ENCODE data around the gene MXRA8. TPM values are rescaled to one million over a fixed set of nuclear protein-coding genes. Genes with fewer than 3 reads are reported as not detected.

MXRA8 gene
- total RNA-seq, 1 experiment from 2014 or later: 192 TPM

DNA sequence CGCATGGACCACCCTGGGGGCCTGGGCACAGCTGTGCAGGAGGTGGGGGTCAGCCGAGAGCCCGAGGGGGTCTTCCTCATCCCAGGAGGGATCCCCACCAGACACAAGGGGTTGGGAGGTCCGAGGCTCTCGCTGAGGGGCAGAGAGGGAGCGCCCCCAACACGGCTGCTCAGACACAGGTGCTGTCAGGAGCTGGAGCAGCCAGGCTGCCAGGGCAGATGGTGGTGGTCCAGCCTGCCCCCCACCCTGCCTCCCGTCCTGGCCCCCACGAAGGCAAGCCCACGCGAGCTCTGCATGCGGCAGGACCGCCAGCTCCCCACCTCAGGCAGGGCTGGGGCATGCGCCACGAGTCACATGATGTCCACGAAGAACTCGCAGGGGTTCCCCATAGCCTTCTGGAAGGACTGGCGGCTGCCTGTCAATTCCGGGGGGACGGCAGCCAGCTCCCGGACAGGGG is 22.5 kb downstream of the MXRA8 start:
- H3K27me3 ChIP-seq (replicated peaks): no peaks in the 10 kb centered on the region
- H3K4me1 ChIP-seq (replicated peaks): peaks cover 8% of the 10 kb centered on the region
- H3K9me3 ChIP-seq (replicated peaks): no peaks in the 10 kb centered on the region
- DNase-seq (ENCODE audit: low read depth in 1 of 2, low spot score in 2 of 2): no peak
- H3K4me3 ChIP-seq: no peak overlapping the region
- H3K27ac ChIP-seq: no peak overlapping the region
- peaks cover 56% of the 10 kb centered on the region for H3K36me3 ChIP-seq

DNA sequence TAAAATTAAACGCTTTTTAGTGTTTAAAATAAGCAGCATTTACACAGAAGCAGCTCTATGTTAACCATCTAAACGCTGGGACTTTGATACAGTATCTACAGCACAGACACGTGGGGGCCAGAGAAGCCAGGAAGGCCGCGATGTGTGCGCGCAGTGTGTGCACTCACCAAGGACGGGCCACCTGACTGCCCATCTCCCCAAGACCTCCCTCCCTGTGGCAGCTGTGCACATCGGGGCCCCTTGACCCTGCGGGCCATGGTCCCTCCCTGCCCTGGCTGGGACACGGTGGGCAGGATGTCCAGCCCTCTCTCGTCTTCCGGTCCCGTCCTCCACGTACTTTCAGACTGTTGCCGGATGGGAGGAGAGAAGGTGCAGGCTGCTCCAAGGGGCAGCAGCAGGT is 23.1 kb downstream of the MXRA8 start:
- no peaks in the 10 kb centered on the region for H3K27me3 ChIP-seq (replicated peaks)
- no peak overlapping the region for H3K4me3 ChIP-seq
- no peak overlapping the region for H3K27ac ChIP-seq
- DNase-seq (ENCODE audit: low read depth in 1 of 2, low spot score in 2 of 2): no peak
- H3K4me1 ChIP-seq (replicated peaks): peaks cover 12% of the 10 kb centered on the region
- H3K9me3 ChIP-seq (replicated peaks): no peaks in the 10 kb centered on the region; the same call in 1 of the 2 replicates
- peaks cover 50% of the 10 kb centered on the region for H3K36me3 ChIP-seq

DNA sequence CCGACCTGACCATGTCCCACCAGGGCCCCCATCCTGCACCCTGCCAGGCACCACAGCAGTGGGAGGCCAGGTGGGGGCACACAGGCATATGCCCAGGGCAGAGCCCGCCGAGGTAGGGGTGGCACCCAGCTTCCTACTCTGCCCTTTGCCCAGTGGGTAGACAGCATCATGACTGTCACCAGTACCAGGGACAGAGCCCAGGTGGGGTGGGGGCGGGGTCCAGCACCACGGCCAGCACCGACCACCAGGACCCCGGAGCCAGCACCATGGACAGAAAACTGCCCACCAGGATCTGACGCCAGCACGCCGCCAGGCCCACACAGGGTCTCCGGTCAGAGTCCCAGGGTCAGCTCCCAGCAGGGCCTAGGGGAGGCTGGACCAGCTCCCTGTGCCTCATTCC is 23.5 kb downstream of the MXRA8 start:
- Histone ChIP-seq H3K27me3 (replicated peaks) (no peaks in the 10 kb centered on the region), H3K36me3 (peaks cover 47% of the 10 kb centered on the region), H3K9me3 (replicated peaks) (peaks cover 3% of the 10 kb centered on the region), H3K27ac (no peak overlapping the region), H3K4me3 (no peak overlapping the region), H3K4me1 (replicated peaks) (peaks cover 12% of the 10 kb centered on the region)
- DNase-seq (ENCODE audit: low read depth in 1 of 2, low spot score in 2 of 2): no peak

DNA sequence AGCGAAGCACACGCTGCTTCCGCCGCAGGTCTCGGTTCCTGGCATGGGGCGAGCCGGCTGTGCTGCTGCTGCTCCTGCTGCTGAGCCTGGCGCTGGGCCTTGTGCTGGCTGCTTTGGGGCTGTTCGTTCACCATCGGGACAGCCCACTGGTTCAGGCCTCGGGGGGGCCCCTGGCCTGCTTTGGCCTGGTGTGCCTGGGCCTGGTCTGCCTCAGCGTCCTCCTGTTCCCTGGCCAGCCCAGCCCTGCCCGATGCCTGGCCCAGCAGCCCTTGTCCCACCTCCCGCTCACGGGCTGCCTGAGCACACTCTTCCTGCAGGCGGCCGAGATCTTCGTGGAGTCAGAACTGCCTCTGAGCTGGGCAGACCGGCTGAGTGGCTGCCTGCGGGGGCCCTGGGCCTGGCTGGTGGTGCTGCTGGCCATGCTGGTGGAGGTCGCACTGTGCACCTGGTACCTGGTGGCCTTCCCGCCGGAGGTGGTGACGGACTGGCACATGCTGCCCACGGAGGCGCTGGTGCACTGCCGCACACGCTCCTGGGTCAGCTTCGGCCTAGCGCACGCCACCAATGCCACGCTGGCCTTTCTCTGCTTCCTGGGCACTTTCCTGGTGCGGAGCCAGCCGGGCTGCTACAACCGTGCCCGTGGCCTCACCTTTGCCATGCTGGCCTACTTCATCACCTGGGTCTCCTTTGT is 24.7 kb downstream of the MXRA8 start:
- peaks cover 3% of the 10 kb centered on the region for H3K9me3 ChIP-seq (replicated peaks)
- no peak overlapping the region for H3K4me3 ChIP-seq
- H3K36me3 ChIP-seq: peaks cover 46% of the 10 kb centered on the region
- H3K4me1 ChIP-seq (replicated peaks): peaks cover 12% of the 10 kb centered on the region
- H3K27me3 ChIP-seq (replicated peaks): no peaks in the 10 kb centered on the region
- DNase-seq (ENCODE audit: low read depth in 1 of 2, low spot score in 2 of 2): no peak
- H3K27ac ChIP-seq: no peak overlapping the region

DNA sequence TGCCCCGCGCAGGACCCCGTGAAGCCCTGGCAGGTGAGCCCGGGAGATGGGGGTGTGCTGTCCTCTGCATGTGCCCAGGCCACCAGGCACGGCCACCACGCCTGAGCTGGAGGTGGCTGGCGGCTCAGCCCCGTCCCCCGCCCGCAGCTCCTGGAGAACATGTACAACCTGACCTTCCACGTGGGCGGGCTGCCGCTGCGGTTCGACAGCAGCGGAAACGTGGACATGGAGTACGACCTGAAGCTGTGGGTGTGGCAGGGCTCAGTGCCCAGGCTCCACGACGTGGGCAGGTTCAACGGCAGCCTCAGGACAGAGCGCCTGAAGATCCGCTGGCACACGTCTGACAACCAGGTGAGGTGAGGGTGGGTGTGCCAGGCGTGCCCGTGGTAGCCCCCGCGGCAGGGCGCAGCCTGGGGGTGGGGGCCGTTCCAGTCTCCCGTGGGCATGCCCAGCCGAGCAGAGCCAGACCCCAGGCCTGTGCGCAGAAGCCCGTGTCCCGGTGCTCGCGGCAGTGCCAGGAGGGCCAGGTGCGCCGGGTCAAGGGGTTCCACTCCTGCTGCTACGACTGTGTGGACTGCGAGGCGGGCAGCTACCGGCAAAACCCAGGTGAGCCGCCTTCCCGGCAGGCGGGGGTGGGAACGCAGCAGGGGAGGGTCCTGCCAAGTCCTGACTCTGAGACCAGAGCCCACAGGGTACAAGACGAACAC is 25.4 kb downstream of the MXRA8 start:
- no peaks in the 10 kb centered on the region for H3K27me3 ChIP-seq (replicated peaks)
- H3K27ac ChIP-seq: no peak overlapping the region
- no peak for DNase-seq (ENCODE audit: low read depth in 1 of 2, low spot score in 2 of 2)
- peaks cover 12% of the 10 kb centered on the region for H3K4me1 ChIP-seq (replicated peaks)
- peaks cover 47% of the 10 kb centered on the region for H3K36me3 ChIP-seq
- H3K4me3 ChIP-seq: no peak overlapping the region
- peaks cover 3% of the 10 kb centered on the region for H3K9me3 ChIP-seq (replicated peaks)

DNA sequence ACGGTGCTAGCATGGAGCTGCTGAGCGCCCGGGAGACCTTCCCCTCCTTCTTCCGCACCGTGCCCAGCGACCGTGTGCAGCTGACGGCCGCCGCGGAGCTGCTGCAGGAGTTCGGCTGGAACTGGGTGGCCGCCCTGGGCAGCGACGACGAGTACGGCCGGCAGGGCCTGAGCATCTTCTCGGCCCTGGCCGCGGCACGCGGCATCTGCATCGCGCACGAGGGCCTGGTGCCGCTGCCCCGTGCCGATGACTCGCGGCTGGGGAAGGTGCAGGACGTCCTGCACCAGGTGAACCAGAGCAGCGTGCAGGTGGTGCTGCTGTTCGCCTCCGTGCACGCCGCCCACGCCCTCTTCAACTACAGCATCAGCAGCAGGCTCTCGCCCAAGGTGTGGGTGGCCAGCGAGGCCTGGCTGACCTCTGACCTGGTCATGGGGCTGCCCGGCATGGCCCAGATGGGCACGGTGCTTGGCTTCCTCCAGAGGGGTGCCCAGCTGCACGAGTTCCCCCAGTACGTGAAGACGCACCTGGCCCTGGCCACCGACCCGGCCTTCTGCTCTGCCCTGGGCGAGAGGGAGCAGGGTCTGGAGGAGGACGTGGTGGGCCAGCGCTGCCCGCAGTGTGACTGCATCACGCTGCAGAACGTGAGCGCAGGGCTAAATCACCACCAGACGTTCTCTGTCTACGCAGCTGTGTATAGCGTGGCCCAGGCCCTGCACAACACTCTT is 26.2 kb downstream of the MXRA8 start:
- no peak for DNase-seq (ENCODE audit: low read depth in 1 of 2, low spot score in 2 of 2)
- Histone ChIP-seq H3K36me3 (peaks cover 48% of the 10 kb centered on the region), H3K9me3 (replicated peaks) (peaks cover 3% of the 10 kb centered on the region), H3K27ac (no peak overlapping the region), H3K4me1 (replicated peaks) (peaks cover 12% of the 10 kb centered on the region), H3K4me3 (no peak overlapping the region), H3K27me3 (replicated peaks) (no peaks in the 10 kb centered on the region)

DNA sequence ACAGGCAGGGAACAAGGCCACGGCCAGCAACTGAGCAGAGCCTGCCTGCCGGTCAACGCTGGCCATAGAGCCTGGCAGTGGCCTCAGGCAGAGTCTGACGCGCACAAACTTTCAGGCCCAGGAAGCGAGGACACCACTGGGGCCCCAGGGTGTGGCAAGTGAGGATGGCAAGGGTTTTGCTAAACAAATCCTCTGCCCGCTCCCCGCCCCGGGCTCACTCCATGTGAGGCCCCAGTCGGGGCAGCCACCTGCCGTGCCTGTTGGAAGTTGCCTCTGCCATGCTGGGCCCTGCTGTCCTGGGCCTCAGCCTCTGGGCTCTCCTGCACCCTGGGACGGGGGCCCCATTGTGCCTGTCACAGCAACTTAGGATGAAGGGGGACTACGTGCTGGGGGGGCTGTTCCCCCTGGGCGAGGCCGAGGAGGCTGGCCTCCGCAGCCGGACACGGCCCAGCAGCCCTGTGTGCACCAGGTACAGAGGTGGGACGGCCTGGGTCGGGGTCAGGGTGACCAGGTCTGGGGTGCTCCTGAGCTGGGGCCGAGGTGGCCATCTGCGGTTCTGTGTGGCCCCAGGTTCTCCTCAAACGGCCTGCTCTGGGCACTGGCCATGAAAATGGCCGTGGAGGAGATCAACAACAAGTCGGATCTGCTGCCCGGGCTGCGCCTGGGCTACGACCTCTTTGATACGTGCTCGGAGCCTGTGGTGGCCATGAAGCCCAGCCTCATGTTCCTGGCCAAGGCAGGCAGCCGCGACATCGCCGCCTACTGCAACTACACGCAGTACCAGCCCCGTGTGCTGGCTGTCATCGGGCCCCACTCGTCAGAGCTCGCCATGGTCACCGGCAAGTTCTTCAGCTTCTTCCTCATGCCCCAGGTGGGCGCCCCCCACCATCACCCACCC is 27.0 kb downstream of the MXRA8 start, which contains the start of gene TAS1R3:
TAS1R3 (plus strand) TSS at position 213 of the 898 bp plus-strand sequence; CDS start at position 279, 66 bp downstream.
- Histone ChIP-seq H3K9me3 (replicated peaks) (peaks cover 3% of the 10 kb centered on the region), H3K27me3 (replicated peaks) (no peaks in the 10 kb centered on the region), H3K27ac (no peak within 1 kb of the TSS), H3K4me3 (no peak within 1 kb of the TSS), H3K4me1 (replicated peaks) (peaks cover 12% of the 10 kb centered on the region), H3K36me3 (peaks cover 46% of the 10 kb centered on the region)
- no peak for DNase-seq (ENCODE audit: low read depth in 1 of 2, low spot score in 2 of 2)

DNA sequence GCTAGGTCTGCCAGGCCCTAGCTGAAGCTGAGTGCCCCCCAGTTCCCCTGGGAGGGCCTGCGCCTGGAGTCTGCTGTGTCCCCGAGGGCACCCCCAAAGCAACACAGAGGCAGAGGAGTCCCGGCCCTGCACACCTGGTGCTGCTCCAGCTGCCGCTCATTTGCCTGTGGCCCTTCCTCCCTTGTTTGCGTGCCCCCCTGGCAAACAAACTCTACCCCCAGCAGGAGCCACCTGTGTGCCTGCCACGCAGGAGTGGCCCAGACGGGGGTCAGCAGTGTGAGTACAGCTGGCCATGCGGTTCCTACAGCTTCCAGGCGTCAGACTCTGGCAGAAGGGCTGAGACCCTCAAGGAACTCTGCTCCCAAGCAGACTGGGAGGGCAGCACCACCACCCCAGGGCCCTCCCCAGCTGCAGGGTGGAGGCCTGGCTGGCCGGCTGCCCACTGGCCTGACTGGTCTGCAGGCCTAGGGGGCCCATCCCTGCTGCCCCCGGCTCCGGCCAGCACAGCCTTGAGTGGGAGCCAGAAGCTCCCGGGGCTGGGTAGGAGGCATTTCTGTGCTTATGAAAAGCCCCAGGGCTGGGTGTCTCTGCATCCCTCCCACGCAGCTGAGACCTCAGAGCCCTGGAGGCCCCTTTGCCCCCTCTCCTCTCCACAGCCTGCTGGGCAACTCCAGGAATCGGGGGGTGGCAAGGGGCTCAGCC is 27.8 kb downstream of the MXRA8 start:
- Histone ChIP-seq H3K27ac (no peak overlapping the region), H3K4me3 (no peak overlapping the region), H3K36me3 (peaks cover 46% of the 10 kb centered on the region), H3K27me3 (replicated peaks) (no peaks in the 10 kb centered on the region), H3K9me3 (replicated peaks) (peaks cover 3% of the 10 kb centered on the region), H3K4me1 (replicated peaks) (peaks cover 17% of the 10 kb centered on the region)
- no peak for DNase-seq (ENCODE audit: low read depth in 1 of 2, low spot score in 2 of 2)

DNA sequence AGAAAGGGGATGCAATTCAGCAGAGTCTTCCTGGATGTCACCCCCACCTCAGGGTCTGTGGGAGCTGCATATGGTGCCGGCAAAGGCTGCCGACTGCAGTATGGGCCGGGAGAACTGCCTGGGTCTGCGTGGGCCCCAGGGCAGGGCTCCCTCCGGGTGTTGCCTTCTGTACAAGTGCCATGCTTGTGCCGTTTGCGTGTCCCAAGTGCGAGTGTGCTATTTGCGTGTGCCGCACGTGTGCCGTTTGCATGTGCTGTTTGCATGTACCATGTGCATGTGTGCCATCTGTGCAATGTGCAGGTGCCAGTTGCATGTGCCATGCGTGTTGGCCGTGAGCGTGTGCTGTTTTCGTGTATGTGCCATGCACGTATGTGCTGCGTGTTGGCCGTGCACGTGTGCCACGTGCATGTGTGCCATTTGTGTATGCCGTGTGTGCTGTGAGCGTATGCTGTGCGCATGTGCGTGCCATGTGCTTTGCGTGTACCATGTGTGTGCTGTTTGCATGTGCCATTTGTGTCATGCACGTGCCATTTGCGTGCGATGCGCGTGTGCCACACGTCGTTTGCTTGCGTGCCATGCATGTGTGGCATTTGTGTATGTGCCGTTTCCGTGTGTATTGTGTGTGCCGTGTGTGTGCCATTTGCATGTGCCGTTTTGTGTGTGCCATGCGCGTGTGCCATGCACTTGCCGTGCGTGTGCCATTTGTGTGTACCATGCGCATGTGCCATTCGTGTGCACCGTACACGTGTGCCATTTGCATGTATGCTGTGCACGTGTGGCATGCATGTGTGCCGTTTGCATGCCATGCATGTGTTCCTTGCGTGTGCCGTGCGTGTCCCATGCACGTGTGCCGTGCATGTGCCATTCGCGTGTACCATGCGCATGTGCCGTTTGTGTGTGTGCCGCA is 28.8 kb downstream of the MXRA8 start:
- H3K9me3 ChIP-seq (replicated peaks): peaks cover 3% of the 10 kb centered on the region
- H3K27ac ChIP-seq: no peak overlapping the region
- peaks cover 45% of the 10 kb centered on the region for H3K36me3 ChIP-seq
- no peaks in the 10 kb centered on the region for H3K27me3 ChIP-seq (replicated peaks)
- no peak overlapping the region for H3K4me3 ChIP-seq
- H3K4me1 ChIP-seq (replicated peaks): peaks cover 25% of the 10 kb centered on the region
- DNase-seq (ENCODE audit: low read depth in 1 of 2, low spot score in 2 of 2): no peak

DNA sequence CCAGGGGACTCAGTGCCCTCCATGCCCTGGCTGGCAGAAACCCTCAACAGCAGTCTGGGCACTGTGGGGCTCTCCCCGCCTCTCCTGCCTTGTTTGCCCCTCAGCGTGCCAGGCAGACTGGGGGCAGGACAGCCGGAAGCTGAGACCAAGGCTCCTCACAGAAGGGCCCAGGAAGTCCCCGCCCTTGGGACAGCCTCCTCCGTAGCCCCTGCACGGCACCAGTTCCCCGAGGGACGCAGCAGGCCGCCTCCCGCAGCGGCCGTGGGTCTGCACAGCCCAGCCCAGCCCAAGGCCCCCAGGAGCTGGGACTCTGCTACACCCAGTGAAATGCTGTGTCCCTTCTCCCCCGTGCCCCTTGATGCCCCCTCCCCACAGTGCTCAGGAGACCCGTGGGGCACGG is 30.1 kb downstream of the MXRA8 start:
- Histone ChIP-seq H3K4me3 (no peak overlapping the region), H3K27ac (no peak overlapping the region), H3K36me3 (peaks cover 43% of the 10 kb centered on the region), H3K27me3 (replicated peaks) (no peaks in the 10 kb centered on the region), H3K4me1 (replicated peaks) (peaks cover 31% of the 10 kb centered on the region), H3K9me3 (replicated peaks) (peaks cover 3% of the 10 kb centered on the region)
- no peak for DNase-seq (ENCODE audit: low read depth in 1 of 2, low spot score in 2 of 2)

DNA sequence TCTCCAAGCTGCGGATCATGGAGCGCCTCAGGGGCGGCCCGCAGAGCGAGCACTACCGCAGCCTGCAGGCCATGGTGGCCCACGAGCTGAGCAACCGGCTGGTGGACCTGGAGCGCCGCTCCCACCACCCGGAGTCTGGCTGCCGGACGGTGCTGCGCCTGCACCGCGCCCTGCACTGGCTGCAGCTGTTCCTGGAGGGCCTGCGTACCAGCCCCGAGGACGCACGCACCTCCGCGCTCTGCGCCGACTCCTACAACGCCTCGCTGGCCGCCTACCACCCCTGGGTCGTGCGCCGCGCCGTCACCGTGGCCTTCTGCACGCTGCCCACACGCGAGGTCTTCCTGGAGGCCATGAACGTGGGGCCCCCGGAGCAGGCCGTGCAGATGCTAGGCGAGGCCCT is 31.1 kb downstream of the MXRA8 start:
- H3K27me3 ChIP-seq (replicated peaks): no peaks in the 10 kb centered on the region
- H3K9me3 ChIP-seq (replicated peaks): peaks cover 3% of the 10 kb centered on the region
- H3K4me1 ChIP-seq (replicated peaks): peaks cover 36% of the 10 kb centered on the region
- no peak for DNase-seq (ENCODE audit: low read depth in 1 of 2, low spot score in 2 of 2)
- no peak overlapping the region for H3K4me3 ChIP-seq
- H3K27ac ChIP-seq: no peak overlapping the region
- H3K36me3 ChIP-seq: peaks cover 49% of the 10 kb centered on the region

DNA sequence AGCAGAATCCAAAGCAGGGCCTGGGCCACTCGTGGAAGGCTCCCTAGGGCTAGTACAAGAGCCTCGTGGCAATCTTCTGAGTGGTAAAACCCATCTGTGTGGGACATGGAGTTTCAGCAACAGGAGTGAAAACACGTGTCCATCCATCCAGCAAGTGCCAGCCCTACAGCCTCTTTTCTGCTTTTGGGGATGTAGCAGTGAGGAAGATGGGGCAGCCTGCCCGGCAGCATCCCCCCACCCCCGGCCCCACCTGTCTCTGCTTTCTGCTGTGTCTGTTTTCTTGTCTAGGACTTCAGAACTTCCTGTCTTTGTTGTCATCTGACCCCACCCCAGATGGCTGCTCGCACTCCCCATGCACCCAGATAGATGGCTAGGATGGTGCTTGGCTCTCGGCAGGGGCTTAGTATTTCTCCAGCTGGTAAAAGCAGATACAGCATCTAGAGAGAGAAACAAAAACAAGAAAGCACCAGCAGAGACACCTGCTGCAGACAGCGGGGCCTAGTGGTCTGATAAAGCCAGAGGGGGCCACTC is 32.2 kb downstream of the MXRA8 start:
- Histone ChIP-seq H3K27ac (no peak overlapping the region), H3K9me3 (replicated peaks) (peaks cover 3% of the 10 kb centered on the region), H3K27me3 (replicated peaks) (no peaks in the 10 kb centered on the region), H3K4me1 (replicated peaks) (peaks cover 35% of the 10 kb centered on the region), H3K36me3 (peaks cover 59% of the 10 kb centered on the region), H3K4me3 (no peak overlapping the region)
- no peak for DNase-seq (ENCODE audit: low read depth in 1 of 2, low spot score in 2 of 2)

All from SJSA1 (cell line).